Measurements from ENCODE around the gene NINJ2.

Gene NINJ2

DNA sequence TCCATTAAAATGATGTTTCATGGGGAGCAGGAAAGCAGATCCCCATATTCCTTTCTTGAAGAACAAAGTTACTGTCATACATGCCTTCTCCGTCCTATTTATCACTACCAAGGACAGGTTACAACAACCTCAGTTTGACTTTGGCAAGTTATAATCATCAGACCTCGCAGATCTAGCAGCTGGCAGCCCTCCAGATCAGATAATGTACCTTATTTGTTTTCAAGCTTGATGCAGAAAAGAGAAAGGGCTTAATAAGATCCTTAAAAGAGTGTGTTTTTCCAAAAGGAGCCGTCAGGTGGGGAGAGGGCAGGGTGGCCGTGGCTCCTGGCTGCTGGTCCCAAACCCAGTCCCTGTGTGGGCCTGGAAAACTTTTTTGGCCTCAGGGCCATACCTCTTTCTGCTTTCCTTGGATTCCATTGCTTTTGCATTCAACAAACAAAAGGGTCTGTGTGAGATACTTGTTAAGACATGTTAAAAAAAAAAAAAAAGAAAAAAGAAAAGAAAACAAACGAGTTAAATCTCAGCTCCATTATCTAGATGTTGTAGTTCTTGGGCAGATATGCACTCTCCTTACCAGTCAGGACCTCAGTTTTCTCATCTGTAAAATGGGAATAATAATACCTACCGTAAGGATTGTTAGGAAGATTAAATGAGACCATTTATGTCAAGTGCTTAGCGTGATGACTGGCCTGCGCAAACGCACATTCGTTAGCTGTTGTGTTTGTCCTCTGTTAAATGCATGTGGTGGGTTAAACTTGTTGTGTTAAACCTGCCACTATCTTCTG, 138.9 kb downstream of the NINJ2 start:
- DNase-seq: no peak

DNA sequence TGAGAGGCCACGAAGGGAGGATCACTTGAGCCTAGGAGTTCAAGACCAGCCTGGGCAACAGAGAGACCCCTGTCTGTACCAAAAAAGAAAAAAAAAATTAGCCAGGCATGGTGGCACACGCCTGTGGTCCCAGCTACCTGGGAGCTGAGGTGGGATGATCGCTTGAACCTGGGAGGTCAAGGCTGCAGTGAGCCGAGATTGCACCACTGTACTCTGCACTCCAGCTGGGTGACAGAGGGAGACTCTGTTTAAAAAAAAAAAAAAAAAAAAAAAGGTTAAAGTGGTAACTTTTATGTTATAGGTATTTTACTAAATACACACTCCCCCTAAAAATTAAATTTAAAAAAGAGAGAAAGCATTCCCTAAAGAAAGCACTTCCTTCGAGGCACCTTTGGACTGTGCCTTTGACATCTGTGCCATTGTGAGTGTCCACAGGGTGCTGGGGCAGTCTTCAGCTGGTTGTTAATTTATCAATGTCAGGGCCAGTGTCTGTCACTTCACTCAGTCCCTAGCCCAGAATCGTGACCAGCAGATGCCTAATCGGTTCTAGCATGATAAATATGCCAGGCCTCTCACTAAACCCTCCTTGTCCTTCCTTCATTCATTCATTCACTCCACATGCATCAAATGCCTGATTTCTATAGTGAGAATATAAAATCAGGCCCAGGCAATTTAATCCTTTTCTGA, 140.4 kb downstream of the NINJ2 start:
- DNase-seq: no peak

DNA sequence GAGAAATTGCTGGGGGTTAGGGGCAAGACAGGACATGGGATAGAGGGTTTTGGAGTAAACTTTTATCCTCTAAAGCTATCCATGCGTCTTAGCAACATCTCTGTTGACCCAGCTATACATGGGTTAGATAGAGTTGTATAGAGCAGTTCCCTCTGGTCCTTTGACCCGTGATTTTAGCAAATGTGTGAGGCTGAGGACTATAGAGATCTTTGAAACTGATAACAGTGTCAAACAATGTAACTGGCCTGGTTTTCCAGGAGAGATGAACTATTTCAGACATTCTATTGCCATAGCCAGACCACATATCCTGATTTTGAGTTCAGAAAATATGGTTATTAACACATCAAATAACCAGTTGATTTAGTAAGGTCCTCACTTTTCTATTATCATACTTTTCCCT, 143.1 kb downstream of the NINJ2 start:
- no peak for DNase-seq

DNA sequence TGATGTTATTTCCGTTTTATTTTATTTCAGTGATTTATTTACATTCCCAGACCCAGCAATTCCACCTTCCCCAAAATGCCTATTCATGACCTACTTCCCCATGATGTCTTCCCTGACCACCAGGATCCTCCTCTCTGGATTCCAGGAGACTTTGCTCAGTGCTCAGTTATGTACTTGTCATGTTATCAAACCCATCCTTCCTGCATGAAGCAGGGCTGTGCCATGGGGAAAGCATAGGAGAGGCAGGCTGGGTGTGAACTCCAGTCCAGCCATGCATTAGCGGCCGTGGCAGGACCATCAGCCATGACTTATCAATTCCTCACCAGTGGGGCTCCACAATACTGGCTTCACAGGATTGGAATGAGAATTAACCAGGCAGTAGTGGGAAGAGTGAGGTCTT, 145.7 kb downstream of the NINJ2 start:
- DNase-seq: no peak
